Left kidney (tissue), 2 donors: ENCODE data around the gene UBXN2A. TPM values are rescaled to one million over a fixed set of nuclear protein-coding genes. Genes with fewer than 3 reads are reported as not detected.
"Not testable (repeated sequence)": the region's sequence is repeated elsewhere in the genome, so short reads cannot be mapped to it uniquely, and the experiment has no call there.

Experiments used
- DNase-seq: peaks from one replicate; pipeline ENCODE4 v3.0.0-alpha.2; 2013
- polyA plus RNA-seq: library from polyadenylated mRNA; unstranded; fragments of 120-200 nt; gene quantifications from one replicate; pipeline ENCODE4 v1.2.1, GENCODE V29; 2013; ENCODE audit not compliant: insufficient read length

The UBXN2A gene
- polyA plus RNA-seq, 1 donor: 22.7 TPM

GRCh38 chr2:24011250-24012104 lies 71.2 kb downstream of the UBXN2A start:
- DNase-seq: no peak

GRCh38 chr2:24012521-24013188 lies 72.4 kb downstream of the UBXN2A start:
- DNase-seq: no peak

- DNase-seq: not testable (repeated sequence)
Observed at GRCh38 chr2:24014902-24015301, 74.6 kb downstream of the UBXN2A start.

- DNase-seq: no peak
Observed at GRCh38 chr2:24015562-24016375, 75.5 kb downstream of the UBXN2A start.

- DNase-seq: no peak
Observed at GRCh38 chr2:24016376-24016761, 76.1 kb downstream of the UBXN2A start.

GRCh38 chr2:24016853-24017703 lies 76.8 kb downstream of the UBXN2A start:
- DNase-seq: no peak

GRCh38 chr2:24017711-24018110 lies 77.4 kb downstream of the UBXN2A start:
- no peak for DNase-seq

- DNase-seq: no peak
Observed at GRCh38 chr2:24018241-24018640, 78.0 kb downstream of the UBXN2A start.

- DNase-seq: no peak
Observed at GRCh38 chr2:24019729-24020128, 79.5 kb downstream of the UBXN2A start.

- no peak for DNase-seq
Observed at GRCh38 chr2:24020244-24020643, 80.0 kb downstream of the UBXN2A start.

- no peak for DNase-seq
Observed at GRCh38 chr2:24021122-24021998, 81.1 kb downstream of the UBXN2A start.

- no peak for DNase-seq
Observed at GRCh38 chr2:24022324-24022974, 82.2 kb downstream of the UBXN2A start.

GRCh38 chr2:24022975-24023575 lies 82.8 kb downstream of the UBXN2A start:
- no peak for DNase-seq

- no peak for DNase-seq
Observed at GRCh38 chr2:24024018-24024417, 83.8 kb downstream of the UBXN2A start.

GRCh38 chr2:24024996-24025663 lies 84.9 kb downstream of the UBXN2A start:
- no peak for DNase-seq

GRCh38 chr2:24026233-24026632 lies 86.0 kb downstream of the UBXN2A start:
- no peak for DNase-seq

- no peak for DNase-seq
Observed at GRCh38 chr2:24038786-24039499, 98.7 kb downstream of the UBXN2A start.

- no peak for DNase-seq
Observed at GRCh38 chr2:24040511-24040910, 100.2 kb downstream of the UBXN2A start.
